ENCODE data around the gene TRPM3. TPM values are rescaled to one million over a fixed set of nuclear protein-coding genes. Genes with fewer than 3 reads are reported as not detected.

The TRPM3 gene
- total and polyA plus RNA-seq, 2 of the 8 experiments (the other 6 are each of a cell fraction or from before 2014, with no cell fraction given), result 2.4 to 10.9 TPM

DNA sequence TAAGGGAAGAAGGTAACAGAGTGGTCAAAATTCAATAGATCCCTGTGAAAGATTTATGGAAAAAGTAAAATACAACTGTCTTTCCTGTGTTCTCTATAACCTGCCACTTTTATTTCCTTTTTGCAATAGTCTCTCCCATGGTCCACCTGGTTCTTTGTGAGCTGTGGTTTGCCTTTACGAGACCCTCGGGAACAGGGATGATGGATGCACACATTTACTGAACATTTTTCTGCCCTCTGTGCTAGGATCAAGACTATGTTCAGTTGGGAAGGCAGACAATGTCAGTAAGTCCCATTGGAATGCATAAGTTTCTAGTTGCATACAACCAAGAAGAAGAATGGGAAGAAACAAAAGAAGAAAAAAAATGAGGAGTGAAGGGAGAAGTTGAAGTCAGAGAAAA, 281.2 kb downstream of the TRPM3 start (continued):
- TF ChIP-seq SAP30 (IDR thresholded peaks at IDR 0.05; ENCODE audit: insufficient read depth, insufficient replicate concordance, low read length) (no peak), BCL11A (IDR thresholded peaks at IDR 0.05; ENCODE audit: low read depth in 2 of 2, low read length in 2 of 2) (no peak)

Data from H1 (cell line).